ENCODE results near the gene RALBP1.

DNA sequence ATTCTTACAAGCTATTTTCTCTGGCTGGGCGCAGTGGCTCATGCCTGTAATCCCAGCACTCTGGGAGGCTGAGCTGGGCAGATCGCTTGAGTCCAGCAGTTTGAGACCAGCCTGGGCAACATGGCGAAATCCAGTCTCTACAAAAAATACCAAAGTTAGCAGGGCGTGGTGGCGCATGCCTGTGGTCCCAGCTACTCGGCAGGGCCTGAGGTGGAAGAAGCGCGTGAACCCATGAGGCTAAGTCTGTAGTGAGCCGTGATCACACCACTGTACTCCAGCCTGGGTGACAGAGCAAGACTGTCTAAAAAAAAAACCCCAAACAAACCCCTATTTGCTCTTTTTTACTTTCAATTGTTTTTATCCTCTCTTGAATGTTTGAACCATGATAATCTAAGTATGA is 102.0 kb downstream of the RALBP1 start:
- TF ChIP-seq CTCF (IDR thresholded peaks at IDR 0.05): no peak
- no peak for TF ChIP-seq POLR2AphosphoS5 (IDR thresholded peaks at IDR 0.05)
- TF ChIP-seq POLR2A (IDR thresholded peaks at IDR 0.05): no peak
